LNCaP clone FGC (cell line): ENCODE data around the gene ANK3.
A peak's percentile ranks its signal among the peaks of the same experiment; 100 is the strongest.

Experiments
- DNase-seq: peaks from one replicate; pipeline ENCODE4 v3.0.0-alpha.2; 2011; ENCODE audit warnings: low read depth
- H3K4me3 ChIP-seq: 2 replicates; pipeline ENCODE4 v1.5.1; 2011; ENCODE audit warnings: mild to moderate bottlenecking, low read depth, low read length, control low read depth
- TF ChIP-seq, protein P1 (sequence below): IDR thresholded peaks from 2 replicates; pipeline ENCODE4 v1.5.1; 2012; ENCODE audit warnings: mild to moderate bottlenecking; ENCODE audit not compliant: control insufficient read depth, insufficient read depth; ENCODE audit errors: extremely low read depth

The ANK3 gene

DNA sequence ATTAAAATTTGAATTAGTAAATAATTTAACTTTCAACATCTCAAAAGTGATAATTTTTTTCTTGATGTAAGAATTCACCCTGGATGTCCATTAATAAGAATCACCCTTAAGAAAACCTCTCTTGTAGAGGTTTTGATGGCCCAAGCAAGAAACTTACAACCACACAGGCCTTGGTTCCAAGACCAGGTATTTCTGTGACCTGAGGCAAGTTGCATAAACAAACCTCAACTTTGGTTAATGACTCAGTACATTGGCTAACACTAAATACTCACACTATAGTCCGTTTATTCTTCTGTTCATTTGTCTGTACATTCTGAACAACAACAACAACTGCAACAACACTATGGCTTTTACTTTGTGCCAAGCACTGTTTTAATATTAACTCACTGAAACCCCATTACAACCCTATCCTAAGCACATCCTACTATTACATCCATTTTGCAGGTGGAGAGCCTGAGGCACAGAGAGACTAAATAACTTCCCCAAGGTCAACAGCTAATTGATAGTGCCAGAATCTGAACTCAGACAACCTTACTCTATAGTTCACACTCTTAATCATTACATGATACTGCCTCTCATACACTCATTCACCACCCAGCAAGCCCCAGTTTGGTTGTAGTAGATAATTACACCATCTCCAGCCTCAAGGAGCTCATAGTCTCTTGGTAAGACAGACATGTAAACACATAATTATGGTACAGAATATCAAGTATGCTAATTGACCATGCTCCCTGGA is 6.6 kb downstream of the ANK3 start:
- H3K4me3 ChIP-seq, result no peak overlapping the region
- TF ChIP-seq, protein P1, sequence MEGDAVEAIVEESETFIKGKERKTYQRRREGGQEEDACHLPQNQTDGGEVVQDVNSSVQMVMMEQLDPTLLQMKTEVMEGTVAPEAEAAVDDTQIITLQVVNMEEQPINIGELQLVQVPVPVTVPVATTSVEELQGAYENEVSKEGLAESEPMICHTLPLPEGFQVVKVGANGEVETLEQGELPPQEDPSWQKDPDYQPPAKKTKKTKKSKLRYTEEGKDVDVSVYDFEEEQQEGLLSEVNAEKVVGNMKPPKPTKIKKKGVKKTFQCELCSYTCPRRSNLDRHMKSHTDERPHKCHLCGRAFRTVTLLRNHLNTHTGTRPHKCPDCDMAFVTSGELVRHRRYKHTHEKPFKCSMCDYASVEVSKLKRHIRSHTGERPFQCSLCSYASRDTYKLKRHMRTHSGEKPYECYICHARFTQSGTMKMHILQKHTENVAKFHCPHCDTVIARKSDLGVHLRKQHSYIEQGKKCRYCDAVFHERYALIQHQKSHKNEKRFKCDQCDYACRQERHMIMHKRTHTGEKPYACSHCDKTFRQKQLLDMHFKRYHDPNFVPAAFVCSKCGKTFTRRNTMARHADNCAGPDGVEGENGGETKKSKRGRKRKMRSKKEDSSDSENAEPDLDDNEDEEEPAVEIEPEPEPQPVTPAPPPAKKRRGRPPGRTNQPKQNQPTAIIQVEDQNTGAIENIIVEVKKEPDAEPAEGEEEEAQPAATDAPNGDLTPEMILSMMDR, result no peak
- DNase-seq, result no peak

DNA sequence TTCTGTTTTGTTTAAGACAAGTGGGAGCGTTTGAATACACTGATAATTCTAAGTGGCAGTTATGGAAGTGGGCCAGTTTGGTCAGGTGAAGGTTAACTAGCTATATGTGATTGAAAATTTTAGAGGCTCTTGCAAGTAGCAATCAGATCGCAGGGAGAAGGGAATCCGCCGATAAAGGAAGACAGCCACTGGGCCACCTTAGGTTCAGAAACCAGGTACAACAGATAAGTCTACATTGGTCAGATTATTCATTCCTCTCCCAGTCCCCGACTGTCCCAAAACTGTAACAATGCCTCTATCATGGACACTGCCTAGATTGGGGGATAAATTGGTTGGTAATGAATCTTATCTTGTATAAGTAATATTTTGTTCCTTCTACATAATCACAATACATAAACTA is 8.9 kb downstream of the ANK3 start:
- TF ChIP-seq, protein P1, result no peak
- no peak for DNase-seq
- H3K4me3 ChIP-seq, result no peak overlapping the region

DNA sequence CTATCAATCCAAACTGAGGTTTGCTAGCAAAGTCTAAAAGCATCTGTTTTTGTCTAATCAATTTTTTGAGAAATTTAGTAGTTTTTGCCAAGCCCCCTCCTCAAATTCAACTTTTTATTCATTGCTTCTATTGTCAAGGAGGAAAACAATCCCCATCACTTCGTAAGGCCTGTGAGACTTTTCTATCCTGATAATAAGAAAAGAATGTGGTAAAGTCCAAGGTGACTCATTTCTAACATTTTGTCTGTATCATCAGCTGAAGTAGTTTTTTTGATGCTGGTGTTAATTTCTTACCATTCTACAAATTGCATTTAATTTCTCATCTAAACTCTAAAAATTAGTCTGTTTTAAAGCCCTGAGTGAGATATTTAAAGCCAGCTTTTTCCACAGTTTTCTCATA is 11.7 kb downstream of the ANK3 start:
- TF ChIP-seq, protein P1, result no peak
- DNase-seq, result no peak

DNA sequence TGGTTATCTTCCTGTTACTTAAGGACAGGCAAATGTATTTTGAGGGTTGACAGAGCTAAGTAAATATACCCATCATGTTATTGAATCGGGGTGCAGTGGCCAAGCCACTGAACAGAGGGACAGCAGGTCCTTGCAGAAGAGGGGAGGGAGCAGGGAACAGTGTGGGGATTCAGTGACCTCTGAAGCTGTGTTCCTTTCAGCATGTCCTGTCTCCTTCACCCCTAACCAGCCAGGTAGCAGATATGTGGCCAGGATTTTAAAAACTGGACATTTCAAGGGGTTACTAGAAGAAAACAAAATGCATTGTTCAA is 12.7 kb downstream of the ANK3 start:
- DNase-seq, result no peak
- no peak overlapping the region for H3K4me3 ChIP-seq
- TF ChIP-seq, protein P1, result no peak

More for the DNA sequence above, 11.7 kb downstream of the ANK3 start:
- H3K4me3 ChIP-seq, result no peak overlapping the region

DNA sequence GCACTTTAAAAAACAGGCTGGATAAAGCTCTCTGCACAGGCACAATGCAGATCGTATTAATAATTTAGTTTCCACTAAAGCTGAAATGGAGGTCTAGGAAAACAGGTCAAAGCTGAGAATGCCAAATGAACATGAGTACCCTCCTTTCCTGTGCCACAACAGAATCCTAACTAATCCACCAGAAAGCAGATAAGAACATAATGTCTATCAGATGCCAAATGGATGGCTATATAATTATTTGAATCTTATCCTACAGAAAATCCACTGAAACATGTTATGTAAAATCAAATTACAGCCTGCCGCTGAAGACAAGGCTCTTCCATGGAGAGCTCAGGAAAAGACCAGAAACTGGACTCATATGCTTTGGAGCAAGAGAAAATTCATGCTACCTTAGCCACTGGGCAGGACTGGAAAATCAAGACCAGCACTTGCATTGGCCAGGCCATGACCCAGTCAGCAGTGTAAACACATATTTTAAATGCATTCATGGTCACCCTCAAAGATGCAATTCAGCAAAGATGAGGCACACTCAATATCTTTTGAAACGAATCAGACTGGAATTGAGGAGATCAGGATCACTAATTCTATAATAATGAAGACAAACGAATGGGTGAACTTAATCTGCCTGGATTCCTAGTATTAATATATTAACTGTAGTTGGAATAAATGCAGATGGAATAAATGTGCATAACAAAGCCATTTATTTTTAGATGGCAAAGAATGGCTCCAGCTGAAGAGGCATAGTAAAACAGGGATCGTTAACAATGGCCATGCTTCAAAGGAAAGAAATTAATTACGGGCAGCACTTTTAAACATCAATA is 13.2 kb downstream of the ANK3 start:
- peak overlapping the region; percentile 14; the same call in 1 of the 2 replicates for H3K4me3 ChIP-seq
- TF ChIP-seq, protein P1, result no peak
- DNase-seq, result peak; percentile 45

DNA sequence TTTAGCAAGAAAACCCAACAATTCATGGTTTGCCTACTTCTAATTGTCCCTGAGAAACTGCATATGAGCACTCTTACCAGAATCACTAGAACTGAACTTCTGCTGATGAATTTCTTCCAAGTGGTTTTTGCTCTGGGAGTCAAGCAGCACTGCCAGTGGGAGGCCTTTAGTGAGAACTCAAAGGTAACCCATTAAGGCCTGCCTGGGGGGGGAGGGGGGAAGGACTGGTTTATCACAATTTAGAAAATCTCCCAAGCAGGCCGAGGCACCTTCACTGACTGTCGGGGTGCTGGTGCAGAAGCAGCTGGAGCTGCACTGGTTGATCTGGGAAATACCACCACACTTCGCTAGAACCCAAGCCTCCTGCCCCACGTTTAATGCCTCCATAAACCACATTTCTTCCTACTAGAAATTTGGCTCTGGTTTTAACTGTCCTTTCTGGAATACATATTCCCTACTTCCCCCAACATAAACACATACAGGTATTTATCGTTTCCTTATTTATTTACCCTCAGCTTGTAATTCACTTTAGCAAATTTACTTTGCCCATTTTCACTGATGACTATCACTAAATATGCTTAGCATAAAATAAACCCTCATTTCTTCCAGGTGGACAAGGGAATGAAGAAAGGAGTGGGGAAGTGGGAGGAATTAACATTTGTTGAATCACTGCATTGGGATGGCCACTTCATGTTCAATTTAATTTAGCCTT is 14.2 kb downstream of the ANK3 start:
- H3K4me3 ChIP-seq, result peak overlapping the region; percentile 14; the same call in 1 of the 2 replicates
- TF ChIP-seq, protein P1, result no peak
- peak; percentile 89 for DNase-seq
